GM18907 (cell line): ENCODE data around the gene GLYATL3.

Experiments
- ATAC-seq: cut with Tn5 transposase; IDR thresholded peaks from one replicate; pipeline ENCODE4 v1.9.1; 2021; ENCODE audit warnings: mild to moderate bottlenecking, moderate library complexity; ENCODE audit not compliant: unreplicated experiment

The GLYATL3 gene

GRCh38 chr6:49543087-49543858 is 43.5 kb downstream of the GLYATL3 start:
- no peak for ATAC-seq

DNA sequence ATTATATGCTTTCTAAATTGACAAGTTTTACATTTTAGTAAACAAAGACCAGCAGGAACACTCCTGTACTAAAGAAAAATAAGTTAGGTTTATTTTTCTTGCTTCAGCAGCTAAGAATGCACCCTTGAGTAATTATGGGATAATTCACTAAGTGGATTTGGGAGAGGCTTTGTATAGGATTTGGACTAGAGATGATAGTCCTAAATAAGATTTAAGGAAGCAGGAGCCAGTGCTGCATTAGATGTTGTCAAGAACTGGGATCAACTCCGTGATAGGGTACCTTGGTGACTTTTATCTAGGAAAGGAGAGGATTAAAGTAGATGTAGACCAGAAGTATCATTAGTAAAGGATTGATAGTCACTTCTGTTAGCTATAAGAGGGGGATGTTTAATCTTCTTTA is 46.6 kb downstream of the GLYATL3 start:
- no peak for ATAC-seq

DNA sequence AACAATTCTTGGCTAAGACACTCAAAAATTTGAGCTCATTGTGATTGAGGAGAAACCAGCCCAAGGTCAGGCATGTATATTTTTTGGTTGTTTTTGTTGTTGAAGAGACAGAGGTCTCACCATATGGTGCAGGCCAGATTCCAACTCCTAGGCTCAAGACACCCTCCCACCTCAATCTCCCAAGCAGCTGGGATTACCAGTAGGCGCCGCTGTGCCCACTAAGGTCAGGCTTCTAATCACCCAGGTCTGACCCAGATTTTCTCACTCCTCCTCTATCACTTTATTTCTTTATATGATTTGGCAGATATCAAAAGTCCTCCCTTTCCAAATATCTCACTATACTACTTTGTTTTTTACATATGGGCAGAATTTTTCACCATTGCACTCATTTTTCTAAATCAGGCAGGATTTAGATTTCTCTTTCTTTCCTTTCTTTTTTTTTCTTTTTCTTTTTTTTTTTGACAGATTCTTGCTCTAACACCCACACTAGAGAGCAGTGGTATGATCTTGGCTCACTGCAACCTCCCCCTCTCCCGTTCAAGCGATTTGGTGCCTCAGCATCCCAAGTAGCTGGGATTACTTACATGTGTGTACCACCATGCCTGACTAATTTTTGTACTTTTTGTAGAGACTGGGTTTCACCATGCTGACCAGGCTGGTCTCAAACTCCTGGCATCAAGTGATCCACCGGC is 49.0 kb downstream of the GLYATL3 start:
- no peak for ATAC-seq

DNA sequence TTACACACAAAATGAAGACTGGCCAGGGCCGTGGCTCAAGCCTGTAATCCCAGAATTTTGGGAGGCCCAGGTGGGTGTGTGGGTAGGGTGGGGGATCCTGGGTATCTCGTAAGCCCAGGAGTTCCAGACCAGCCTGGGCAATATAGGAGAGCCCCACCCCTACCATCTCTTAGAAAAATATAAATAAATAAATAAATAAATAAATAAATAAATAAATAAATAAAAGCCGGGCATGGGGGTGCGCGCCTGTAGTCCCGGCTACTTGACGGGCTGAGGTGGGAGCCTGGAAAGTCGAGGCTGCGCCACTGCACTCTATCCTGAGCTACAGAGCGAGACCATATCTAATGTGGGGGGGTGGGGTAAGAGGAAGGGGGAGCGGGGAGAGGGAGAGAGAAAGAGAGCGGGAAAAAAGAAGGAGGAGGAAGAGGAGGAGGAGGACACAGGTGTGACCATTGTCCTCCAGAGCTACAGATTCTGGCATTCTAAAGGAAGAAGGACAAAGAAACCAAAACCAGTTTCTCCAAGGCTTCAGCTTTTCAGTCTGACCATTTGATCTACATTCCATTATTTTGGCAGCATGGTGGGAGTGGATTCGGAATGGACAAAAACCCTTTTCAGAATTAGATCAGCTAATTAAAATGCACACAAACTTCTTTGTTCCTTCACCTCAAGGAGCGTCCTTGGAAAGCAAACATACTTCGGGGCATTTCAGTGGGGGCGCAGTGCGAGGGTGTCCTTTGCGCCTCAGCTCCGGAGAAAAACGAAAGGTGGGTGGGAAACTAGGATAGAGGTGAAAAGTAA is 50.2 kb downstream of the GLYATL3 start:
- no peak for ATAC-seq

- ATAC-seq, result peak; percentile 85
Observed at GRCh38 chr6:49550492-49551077, 50.9 kb downstream of the GLYATL3 start, which contains the start of gene C6orf141. TSS of gene C6orf141 (plus strand) at chr6:49550668. CDS start at chr6:49550793, 125 bp downstream.

DNA sequence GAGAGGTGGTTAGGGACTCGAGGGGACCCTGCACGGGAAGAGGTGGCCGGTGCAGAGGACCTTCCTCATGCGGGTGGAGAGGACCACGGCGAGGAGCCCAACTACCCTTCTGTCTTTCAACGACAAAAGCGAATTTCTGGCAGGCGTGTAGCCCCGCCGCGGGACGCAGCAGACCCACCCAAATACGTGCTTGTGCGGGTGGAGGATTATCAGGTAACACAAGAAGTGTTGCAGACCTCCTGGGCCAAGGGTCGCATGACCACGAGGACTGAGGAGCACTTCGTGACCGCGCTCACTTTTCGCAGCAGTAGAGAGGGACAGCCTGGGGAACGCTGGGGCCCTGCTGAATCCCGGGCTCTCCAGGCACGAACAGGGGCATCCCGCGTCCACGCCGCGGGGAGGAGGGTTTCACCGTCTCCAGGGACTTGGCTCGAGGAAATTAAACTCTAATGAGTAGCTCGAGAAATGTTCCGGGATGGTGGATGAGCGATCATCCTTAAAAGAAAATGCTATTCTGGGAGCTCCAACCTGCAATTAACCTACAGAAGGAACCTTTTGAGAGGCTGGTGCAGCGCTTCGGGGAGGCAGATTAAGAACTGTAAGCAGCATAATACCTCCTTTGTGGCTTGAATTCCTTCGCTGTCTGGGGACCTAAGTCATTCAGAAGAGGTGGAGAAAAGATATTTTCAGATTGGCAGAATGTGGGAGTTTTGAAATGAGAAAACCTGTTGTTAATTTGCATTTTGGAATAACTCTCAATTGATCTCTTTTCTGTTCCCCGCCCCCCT is 51.5 kb downstream of the GLYATL3 start:
- ATAC-seq, result peak; percentile 48

DNA sequence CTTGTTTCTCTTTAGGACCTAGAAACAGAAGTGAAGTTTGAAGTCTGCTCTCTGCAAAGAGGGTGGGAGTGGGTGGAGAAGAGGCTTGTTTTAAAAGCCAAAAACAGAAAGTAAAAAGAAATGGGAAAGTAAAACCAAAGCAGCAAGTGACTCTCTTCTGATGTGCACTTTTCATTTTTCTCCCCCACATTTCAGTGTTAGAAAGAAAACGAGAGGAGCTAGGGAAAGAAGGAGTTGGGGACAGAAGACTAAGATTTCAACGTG is 52.1 kb downstream of the GLYATL3 start:
- ATAC-seq, result peak; percentile 37

- ATAC-seq, result no peak
Observed at GRCh38 chr6:49552596-49552995, 52.9 kb downstream of the GLYATL3 start.

GRCh38 chr6:49553384-49553783 is 53.7 kb downstream of the GLYATL3 start:
- no peak for ATAC-seq

DNA sequence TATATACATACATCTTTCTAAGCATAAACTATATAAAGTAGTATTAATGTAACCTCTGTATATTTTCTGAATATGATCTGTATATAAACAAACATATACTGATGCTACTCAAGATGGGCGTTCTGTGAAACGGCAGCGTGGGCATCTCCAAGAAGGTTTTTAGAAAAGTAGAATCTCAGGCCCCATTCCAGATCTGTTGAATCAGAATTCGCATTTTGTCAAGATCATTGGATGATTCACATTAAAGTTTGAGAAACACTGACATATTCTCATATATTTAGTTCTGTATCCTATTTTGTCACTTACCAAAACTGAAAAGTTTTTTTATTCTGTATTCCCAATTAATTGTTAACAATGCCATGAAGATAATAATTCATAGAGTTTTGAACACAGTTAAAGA is 56.2 kb downstream of the GLYATL3 start:
- ATAC-seq, result no peak

- no peak for ATAC-seq
Observed at GRCh38 chr6:49556429-49556837, 56.7 kb downstream of the GLYATL3 start.

DNA sequence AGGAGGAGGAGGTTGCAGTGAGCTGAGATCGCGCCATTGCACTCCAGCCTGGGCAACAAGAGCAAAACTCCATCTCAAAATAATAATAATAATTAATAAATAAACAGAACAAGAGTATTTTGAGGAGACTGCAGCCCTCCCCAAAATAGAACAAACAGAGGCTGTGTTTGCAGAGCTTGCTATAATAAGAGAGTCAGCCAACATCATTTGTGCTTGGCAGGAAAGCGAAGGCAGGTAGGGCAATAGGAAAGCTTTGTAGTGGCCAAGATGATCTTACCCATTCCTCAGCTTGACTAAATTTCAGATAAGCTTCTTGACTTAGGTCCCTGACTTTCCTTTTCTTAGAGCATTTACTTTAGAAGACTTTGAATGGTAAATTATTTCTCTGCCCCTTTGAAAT is 57.5 kb downstream of the GLYATL3 start:
- ATAC-seq, result no peak

DNA sequence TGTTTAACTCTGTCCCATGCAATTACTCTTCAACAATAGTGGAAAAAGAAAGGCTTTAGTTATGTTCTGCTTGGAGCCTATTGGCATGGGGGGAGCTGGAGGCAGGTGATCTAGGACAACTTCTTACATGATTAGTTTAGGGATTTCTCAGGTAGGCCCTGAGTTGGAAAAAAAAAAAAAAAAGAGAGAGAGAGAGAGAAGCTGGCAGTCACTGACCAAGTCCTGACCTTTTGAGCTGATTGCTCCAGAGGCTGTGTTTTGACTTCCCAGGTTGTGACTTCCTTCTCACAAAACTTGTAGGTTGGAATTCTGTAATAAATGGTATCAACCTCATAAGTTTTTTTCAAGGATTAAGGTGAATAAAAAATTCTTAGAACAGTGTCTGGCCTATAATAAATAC is 58.5 kb downstream of the GLYATL3 start:
- no peak for ATAC-seq

- ATAC-seq, result no peak
Observed at GRCh38 chr6:49563006-49563886, 63.5 kb downstream of the GLYATL3 start.

DNA sequence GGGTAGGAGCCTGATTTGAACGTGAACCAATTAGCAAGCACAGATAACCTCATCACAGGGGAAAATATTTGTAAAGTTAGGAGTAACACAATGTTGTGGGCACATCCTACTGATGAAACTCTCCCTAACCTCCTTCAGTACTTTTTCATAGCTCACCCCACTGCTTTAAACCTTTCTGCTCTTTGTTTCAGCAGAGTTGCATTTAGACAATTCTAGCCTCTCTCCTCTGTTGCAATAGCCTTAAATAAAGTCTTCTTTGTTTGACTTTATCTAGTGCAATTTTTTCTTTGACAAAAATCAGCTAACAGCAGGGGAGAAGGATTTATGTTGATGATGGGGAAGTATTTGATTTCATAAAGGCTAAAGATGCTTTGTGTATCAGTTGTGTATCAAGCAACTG is 64.8 kb downstream of the GLYATL3 start:
- no peak for ATAC-seq

GRCh38 chr6:49565261-49565660 is 65.5 kb downstream of the GLYATL3 start:
- no peak for ATAC-seq

DNA sequence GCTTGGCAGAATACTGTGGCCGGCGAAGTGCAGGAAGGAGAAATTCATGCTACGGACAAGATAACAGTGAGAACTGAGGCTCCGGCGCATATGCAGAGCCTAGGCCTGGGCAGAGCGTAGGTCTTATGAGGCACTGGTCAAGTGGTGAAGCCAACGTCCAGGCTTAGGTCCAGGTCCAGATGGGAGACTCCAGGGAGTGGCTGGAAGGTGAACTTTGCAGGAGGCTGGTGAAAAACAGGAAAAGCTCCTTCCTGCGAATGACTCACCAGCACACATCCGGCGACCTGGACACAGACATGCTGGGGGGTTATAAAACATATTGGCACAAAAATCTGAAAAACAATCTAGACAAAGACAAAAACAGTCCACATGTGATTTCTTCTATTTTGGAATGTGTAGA is 66.1 kb downstream of the GLYATL3 start:
- ATAC-seq, result no peak

GRCh38 chr6:49570474-49571079 is 70.9 kb downstream of the GLYATL3 start:
- no peak for ATAC-seq

DNA sequence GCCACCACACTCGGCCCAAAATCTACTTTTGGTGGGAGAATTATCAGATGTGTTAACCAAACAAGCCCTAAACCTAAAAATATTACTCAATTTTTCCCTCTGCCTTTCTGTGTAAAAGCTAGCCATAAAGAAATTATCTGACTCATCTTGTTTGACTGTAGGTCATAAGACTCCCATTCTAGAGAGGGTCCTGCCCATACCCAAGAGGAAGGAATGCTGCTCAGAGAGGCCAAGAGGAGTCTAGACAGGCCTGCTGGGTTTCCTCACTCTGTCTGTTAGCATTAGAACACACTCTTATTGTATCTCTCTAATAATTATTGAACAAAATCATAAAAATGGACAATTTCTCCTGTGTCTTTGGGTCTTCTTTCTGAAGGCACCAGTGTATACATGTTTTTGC is 76.9 kb downstream of the GLYATL3 start:
- no peak for ATAC-seq
